Measurements from ENCODE around the gene ENPP7. TPM values are rescaled to one million over a fixed set of nuclear protein-coding genes. Genes with fewer than 3 reads are reported as not detected.

The ENPP7 gene
- total and polyA plus RNA-seq, 5 donors from 2014 or later: 0.08 TPM; not detected in 4

- no peaks in the 10 kb centered on the region for H3K9me3 Mint-ChIP-seq
- H3K36me3 Mint-ChIP-seq: no peaks in the 10 kb centered on the region
- H3K4me3 Mint-ChIP-seq: peak overlapping the region in 1 of 4 donors; percentile 41
- Histone ChIP-seq H3K4me1 (ENCODE audit: control insufficient read depth, insufficient read depth, low read length, poor library complexity, severe bottlenecking) (peaks cover 34% of the 10 kb centered on the region), H3K4me3 (ENCODE audit: low read depth, low read length) (no peak overlapping the region), H3K36me3 (ENCODE audit: control insufficient read depth, insufficient read depth, low read length) (no peaks in the 10 kb centered on the region), H3K9me3 (ENCODE audit: control insufficient read depth in 2 of 2, low read length in 2 of 2) (no peaks in the 10 kb centered on the region), H3K27me3 (ENCODE audit: control insufficient read depth, insufficient read depth, low read length) (peaks cover 17% of the 10 kb centered on the region), H3K27ac (ENCODE audit: insufficient read depth, low read length, poor library complexity, severe bottlenecking) (no peak overlapping the region)
- ATAC-seq (ENCODE audit: low read depth in 2 of 2) (no peak), DNase-seq (no peak)
- peaks cover 3 to 26% (median 13%) of the 10 kb centered on the region in 4 donors for H3K4me1 Mint-ChIP-seq
- no peak overlapping the region for H3K27ac Mint-ChIP-seq
- peaks cover 48% of the 10 kb centered on the region for H3K27me3 Mint-ChIP-seq
Measured at GRCh38 chr17:79791735-79792161, 61.0 kb downstream of the ENPP7 start.

Other genes starting within 250 kb of the ENPP7 start
- not detected for gene RBFOX3, start 119.9 kb upstream of the ENPP7 start, total RNA-seq
- gene RBFOX3, start 119.9 kb upstream of the ENPP7 start, polyA plus RNA-seq: under 1 TPM in 1 of 4 donors, not detected in 3; 0.23 TPM
- gene CBX2, start 47.2 kb downstream of the ENPP7 start, total RNA-seq: 0.81 TPM
- gene CBX2, start 47.2 kb downstream of the ENPP7 start, polyA plus RNA-seq: under 1 TPM in 2 of 4 donors, not detected in 2; 0.11 to 0.17 TPM
- 3.4 TPM for gene CBX8, start 66.1 kb downstream of the ENPP7 start, total RNA-seq
- 1 to 10 TPM in 2 of 4 donors, under 1 TPM in 2; 0.30 to 1.7 (median 0.87) TPM for gene CBX8, start 66.1 kb downstream of the ENPP7 start, polyA plus RNA-seq
- gene CBX4, start 108.5 kb downstream of the ENPP7 start, total RNA-seq: 137 TPM
- 10 to 100 TPM in 1 of 4 donors, 1 to 10 TPM in 3; 2.9 to 10.0 (median 4.6) TPM for gene CBX4, start 108.5 kb downstream of the ENPP7 start, polyA plus RNA-seq

Data from CD4-positive, CD25-positive, alpha-beta regulatory T cell (primary cell).